NT2/D1 (cell line): ENCODE results near the gene YPEL2.

ENCODE experiments used
- SUZ12 ChIP-seq: IDR thresholded peaks from 2 replicates; pipeline ENCODE4 v1.6.1; 2011; ENCODE audit not compliant: insufficient read length, insufficient read depth; ENCODE audit errors: extremely low read depth
- YY1 ChIP-seq: IDR thresholded peaks from 2 replicates; pipeline ENCODE4 v1.6.1; 2011; ENCODE audit not compliant: insufficient read length, insufficient read depth
- ZNF274 ChIP-seq: IDR thresholded peaks from 2 replicates; pipeline ENCODE4 v1.6.1; 2011; ENCODE audit warnings: mild to moderate bottlenecking, low read depth, low read length

DNA sequence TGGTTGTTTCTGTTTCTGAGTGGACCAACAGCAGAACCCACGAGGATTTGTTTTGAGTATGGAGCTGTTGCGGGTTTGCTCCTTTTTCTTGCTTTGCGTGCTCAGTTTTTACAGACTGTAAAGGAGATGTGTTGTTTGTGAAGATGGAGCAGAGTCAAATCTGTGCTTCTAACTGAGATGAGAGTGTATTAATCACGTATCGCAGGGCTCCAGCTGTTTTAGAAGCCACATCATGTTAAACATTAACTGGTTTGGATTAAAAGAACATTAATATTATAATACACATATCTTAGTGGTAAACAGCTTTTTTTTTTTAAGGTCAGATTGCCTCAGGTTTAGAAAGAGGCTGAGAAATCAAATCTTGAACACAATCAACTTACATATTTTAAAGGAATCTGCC is 69.4 kb downstream of the YPEL2 start:
- TF ChIP-seq YY1 = no peak
- no peak for TF ChIP-seq SUZ12
- no peak for TF ChIP-seq ZNF274
